Sigmoid colon (tissue), 7 donors: ENCODE data around the gene MIGA2. TPM values are rescaled to one million over a fixed set of nuclear protein-coding genes. Genes with fewer than 3 reads are reported as not detected.

Source experiments
- DNase-seq: peaks from one replicate; pipeline ENCODE4 v3.0.0-alpha.2; 2019
- H3K27ac ChIP-seq, 4 donors: fragments of 200-600 bp; sonication (generic); one replicate each; pipeline ENCODE4 v1.5.1; 2016 to 2019; ENCODE audit warnings: mild to moderate bottlenecking in 1 of 4
- H3K27me3 ChIP-seq, 3 donors: fragments of 200-600 bp; sonication (generic); one replicate each; pipeline ENCODE4 v1.5.1; 2019; ENCODE audit warnings: mild to moderate bottlenecking in 1 of 3
- H3K36me3 ChIP-seq, 4 donors: fragments of 200-600 bp; sonication (generic); one replicate each; pipeline ENCODE4 v1.5.1; 2016 to 2019
- H3K4me1 ChIP-seq, 4 donors: fragments of 200-600 bp; sonication (generic); one replicate each; pipeline ENCODE4 v1.5.1; 2017 to 2019
- H3K4me3 ChIP-seq, 4 donors: fragments of 200-600 bp; sonication (generic); one replicate each; pipeline ENCODE4 v1.5.1; 2017 to 2019; ENCODE audit warnings: mild to moderate bottlenecking in 2 of 4, moderate library complexity in 1 of 4
- H3K9me3 ChIP-seq, 4 donors: fragments of 200-600 bp in 3 of 4; sonication (generic) in 3 of 4; one replicate each; pipeline versions ENCODE4 v1.5.1 to v1.6.1; 2013 to 2019
- EP300 ChIP-seq, 4 donors: sonication (generic); formaldehyde crosslinking; IDR thresholded peaks; one replicate each; pipeline ENCODE4 v1.6.1; 2017; ENCODE audit warnings: antibody characterized with exemption in 4 of 4
- POLR2A ChIP-seq, 2 donors: fragments of 450-650 bp; IDR thresholded peaks; one replicate each; pipeline ENCODE4 v1.6.1; 2016; ENCODE audit warnings: antibody characterized with exemption in 2 of 2, mild to moderate bottlenecking in 2 of 2, moderate library complexity in 2 of 2
- POLR2AphosphoS5 ChIP-seq, 4 donors: sonication (generic); formaldehyde crosslinking; IDR thresholded peaks; one replicate each; pipeline ENCODE4 v1.6.1; 2017; ENCODE audit warnings: antibody characterized with exemption in 4 of 4
- WGBS, 2 donors: extraction: QIAGEN DNeasy Blood & Tissue Kit; methylation state at CpG; one replicate each; pipeline ENCODE4 v1.1.7; 2013; 5-methylcytosine and 5-hydroxymethylcytosine counted together
- intact Hi-C: fragments of 100-400 bp; cut with DNase I; formaldehyde crosslinking; loops from one replicate; pipeline ENCODE4 v1.15.1; 2023
- polyA plus RNA-seq, 3 donors: library from polyadenylated mRNA; stranded (reverse); fragments of 200-250 nt; gene quantifications; one replicate each; pipeline ENCODE4 v1.2.3, GENCODE V29; 2013
- total RNA-seq, 4 donors: library from RNA; depleted of rRNA; stranded (reverse); fragments of >200 nt; gene quantifications; one replicate each; pipeline ENCODE4 v1.1.0, GENCODE V29; 2016
- TF ChIP-seq, protein P1 (sequence below), 4 experiments: fragments of 450-650 bp in 3 of 4; fragments of 200-600 bp in 1 of 4; IDR thresholded peaks; one replicate each; pipeline ENCODE4 v1.5.1; 2016 to 2019; ENCODE audit warnings: antibody characterized with exemption in 4 of 4, mild to moderate bottlenecking in 3 of 4, moderate library complexity in 2 of 4
- donor health status: healthy with polysubstance abuse.
- donor health status: Bipolar disorder and iron deficiency.
- donor health status: healthy.

Gene MIGA2
- total RNA-seq (10 to 100 TPM; 18.1 to 30.5 (median 25.1) TPM), polyA plus RNA-seq (10 to 100 TPM in 1 of 3 donors, 1 to 10 TPM in 2; 8.4 to 44.3 (median 9.9) TPM)

DNA sequence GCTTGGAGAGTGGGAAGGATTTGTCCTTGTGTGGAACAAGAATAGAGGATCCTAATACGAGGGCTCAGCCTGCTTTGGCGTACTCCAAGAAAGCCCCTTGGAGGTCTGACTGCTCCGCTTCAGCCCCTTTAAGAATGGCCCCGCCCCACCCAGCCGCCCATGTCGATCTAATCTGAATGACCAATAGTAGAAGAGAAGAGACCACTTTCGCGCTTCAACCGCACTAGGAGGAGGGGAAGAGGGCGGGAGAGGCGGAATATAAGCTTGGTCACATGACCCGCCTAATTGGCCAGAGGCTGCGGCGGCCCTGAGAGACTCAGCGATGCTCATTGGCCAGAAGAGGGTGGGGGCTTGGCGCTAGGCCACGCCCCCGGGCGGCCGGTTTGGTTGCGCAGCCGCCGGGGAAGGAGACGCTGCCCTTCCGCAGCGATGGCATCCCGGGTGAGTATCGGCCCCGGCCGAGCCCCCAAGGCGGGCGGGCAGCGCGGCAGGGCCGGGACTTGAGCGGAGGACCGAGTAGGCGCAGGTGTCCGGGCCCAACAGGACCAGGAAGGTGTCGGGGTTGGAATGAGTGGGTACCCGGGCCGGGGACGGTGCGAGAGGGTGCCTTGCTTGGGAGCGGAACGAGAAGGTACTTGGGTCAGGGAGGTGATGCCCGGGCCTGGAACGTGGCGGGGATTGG is at the start of gene MIGA2:
MIGA2 (plus strand) TSS at position 386 of the 682 bp plus-strand sequence. CDS start 3,969 bp downstream, outside the sequence.
- H3K27ac ChIP-seq, result peak within 1 kb of the TSS; percentile 84 to 88 (median 86)
- peaks cover 0 to 11% (median 3%) of the 10 kb centered on the region in 4 donors for H3K36me3 ChIP-seq
- DNase-seq, result peak; percentile 99
- H3K27me3 ChIP-seq, result no peaks in the 10 kb centered on the region
- peaks cover 0 to 25% (median 23%) of the 10 kb centered on the region in 4 donors for H3K4me1 ChIP-seq
- WGBS, 2 donors, result 0% methylated on average over 49 of the region's 49 CpGs
- intact Hi-C loops, result loop anchor here (5.0 kb wide), 1 partner anchor 46 kb away; the partner anchor contains the start of gene DOLPP1
- no peaks in the 10 kb centered on the region for H3K9me3 ChIP-seq
- TF ChIP-seq POLR2AphosphoS5 (IDR thresholded peaks at IDR 0.05) (peak; percentile 89 to 97 (median 96)), EP300 (IDR thresholded peaks at IDR 0.05) (no peak), POLR2A (IDR thresholded peaks at IDR 0.05) (peak; percentile 91 to 94)
- peak within 1 kb of the TSS; percentile 74 to 96 (median 84) for H3K4me3 ChIP-seq

DNA sequence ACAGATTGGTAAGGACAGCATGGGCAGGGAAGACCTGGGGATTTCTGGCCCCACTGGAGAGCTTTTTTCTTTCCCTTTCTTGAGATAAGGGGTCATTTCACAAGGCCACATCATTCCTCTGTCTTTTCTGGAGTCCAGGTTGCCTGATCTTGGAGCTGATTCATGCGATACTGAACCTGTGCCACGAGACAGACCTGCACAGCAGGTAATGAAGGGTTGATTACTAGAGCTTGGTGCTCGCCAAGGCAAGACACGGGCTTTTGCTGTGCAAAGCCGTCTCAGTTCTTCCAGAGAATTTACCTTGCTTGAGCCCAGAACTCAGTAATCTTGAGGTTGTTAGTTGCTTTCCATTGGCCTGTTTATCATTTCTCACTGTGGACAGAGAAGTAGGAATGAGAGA is 49.8 kb upstream of the MIGA2 start:
- no peaks in the 10 kb centered on the region for H3K9me3 ChIP-seq
- WGBS, 2 donors, result 96 to 97% methylated on average over 5 of the region's 5 CpGs
- TF ChIP-seq POLR2A (IDR thresholded peaks at IDR 0.05) (no peak), POLR2AphosphoS5 (IDR thresholded peaks at IDR 0.05) (no peak), EP300 (IDR thresholded peaks at IDR 0.05) (no peak)
- TF ChIP-seq, protein P1, sequence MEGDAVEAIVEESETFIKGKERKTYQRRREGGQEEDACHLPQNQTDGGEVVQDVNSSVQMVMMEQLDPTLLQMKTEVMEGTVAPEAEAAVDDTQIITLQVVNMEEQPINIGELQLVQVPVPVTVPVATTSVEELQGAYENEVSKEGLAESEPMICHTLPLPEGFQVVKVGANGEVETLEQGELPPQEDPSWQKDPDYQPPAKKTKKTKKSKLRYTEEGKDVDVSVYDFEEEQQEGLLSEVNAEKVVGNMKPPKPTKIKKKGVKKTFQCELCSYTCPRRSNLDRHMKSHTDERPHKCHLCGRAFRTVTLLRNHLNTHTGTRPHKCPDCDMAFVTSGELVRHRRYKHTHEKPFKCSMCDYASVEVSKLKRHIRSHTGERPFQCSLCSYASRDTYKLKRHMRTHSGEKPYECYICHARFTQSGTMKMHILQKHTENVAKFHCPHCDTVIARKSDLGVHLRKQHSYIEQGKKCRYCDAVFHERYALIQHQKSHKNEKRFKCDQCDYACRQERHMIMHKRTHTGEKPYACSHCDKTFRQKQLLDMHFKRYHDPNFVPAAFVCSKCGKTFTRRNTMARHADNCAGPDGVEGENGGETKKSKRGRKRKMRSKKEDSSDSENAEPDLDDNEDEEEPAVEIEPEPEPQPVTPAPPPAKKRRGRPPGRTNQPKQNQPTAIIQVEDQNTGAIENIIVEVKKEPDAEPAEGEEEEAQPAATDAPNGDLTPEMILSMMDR (IDR thresholded peaks at IDR 0.05), result no peak
- H3K27ac ChIP-seq, result peak overlapping the region in 1 of 4 donors; percentile 65
- H3K36me3 ChIP-seq, result peaks cover 8 to 100% (median 53%) of the 10 kb centered on the region in 4 donors
- DNase-seq, result no peak
- peaks cover 0 to 11% (median 8%) of the 10 kb centered on the region in 4 donors for H3K4me1 ChIP-seq
- H3K27me3 ChIP-seq, result no peaks in the 10 kb centered on the region
- no peak overlapping the region for H3K4me3 ChIP-seq
- intact Hi-C loops, result no loop called here

DNA sequence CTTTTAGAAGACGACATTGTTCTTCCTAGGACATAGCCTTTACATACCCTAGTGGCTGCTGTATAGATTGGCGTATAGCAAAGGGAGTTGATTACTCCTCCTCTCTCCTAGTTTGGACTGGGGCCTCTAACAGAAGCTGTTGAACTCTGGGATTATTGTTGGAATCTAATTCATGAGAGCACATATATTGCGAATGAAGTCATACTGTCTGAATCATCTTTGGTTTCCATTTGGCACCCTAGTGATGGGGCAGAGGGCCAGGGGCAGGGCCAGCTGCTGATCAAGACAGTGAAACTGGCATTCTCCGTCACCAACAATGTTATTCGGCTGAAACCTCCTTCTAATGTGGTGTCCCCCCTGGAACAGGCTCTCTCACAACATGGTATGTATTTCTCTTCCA is 48.6 kb upstream of the MIGA2 start:
- no peaks in the 10 kb centered on the region for H3K9me3 ChIP-seq
- peaks cover 0 to 11% (median 8%) of the 10 kb centered on the region in 4 donors for H3K4me1 ChIP-seq
- H3K36me3 ChIP-seq, result peaks cover 0 to 100% (median 45%) of the 10 kb centered on the region in 4 donors
- no peaks in the 10 kb centered on the region for H3K27me3 ChIP-seq
- intact Hi-C loops, result no loop called here
- H3K4me3 ChIP-seq, result peak overlapping the region in 1 of 4 donors; percentile 14
- no peak for DNase-seq
- WGBS, 2 donors, result 91 to 95% methylated on average over 5 of the region's 5 CpGs
- no peak for TF ChIP-seq EP300 (IDR thresholded peaks at IDR 0.05)
- peak in 3 of 4 donors; percentile 43 to 56 (median 56) for TF ChIP-seq POLR2AphosphoS5 (IDR thresholded peaks at IDR 0.05)
- H3K27ac ChIP-seq, result peak overlapping the region in 3 of 4 donors; percentile 37 to 65 (median 50)

DNA sequence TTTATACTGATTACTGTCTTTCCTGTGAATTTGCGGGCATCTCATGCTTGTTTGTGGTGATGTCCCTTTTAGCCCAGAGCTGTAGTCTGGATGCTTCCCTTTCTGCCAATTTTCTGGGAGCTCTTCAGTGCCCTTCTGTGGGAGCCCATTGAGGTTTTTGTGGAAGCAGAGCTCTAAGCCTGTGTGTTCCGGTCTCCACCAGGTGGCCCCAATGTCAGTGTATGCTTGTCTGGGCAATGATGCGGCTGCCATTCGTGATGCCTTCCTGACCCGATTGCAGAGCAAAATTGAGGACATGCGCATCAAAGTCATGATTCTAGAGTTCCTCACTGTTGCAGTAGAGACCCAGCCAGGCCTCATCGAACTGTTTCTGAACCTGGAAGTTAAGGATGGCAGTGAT is 43.4 kb upstream of the MIGA2 start:
- Histone ChIP-seq H3K4me1 (peaks cover 0 to 2% (median under 1%) of the 10 kb centered on the region in 4 donors), H3K27me3 (no peaks in the 10 kb centered on the region), H3K27ac (no peak overlapping the region), H3K9me3 (no peaks in the 10 kb centered on the region), H3K36me3 (peaks cover 25 to 100% (median 59%) of the 10 kb centered on the region in 4 donors), H3K4me3 (no peak overlapping the region)
- intact Hi-C loops, result no loop called here
- TF ChIP-seq EP300 (IDR thresholded peaks at IDR 0.05) (no peak), POLR2AphosphoS5 (IDR thresholded peaks at IDR 0.05) (no peak), POLR2A (IDR thresholded peaks at IDR 0.05) (no peak)
- TF ChIP-seq, protein P1 (IDR thresholded peaks at IDR 0.05), result no peak
- 85% methylated on average over 7 of the region's 7 CpGs for WGBS, 2 donors
- DNase-seq, result no peak

DNA sequence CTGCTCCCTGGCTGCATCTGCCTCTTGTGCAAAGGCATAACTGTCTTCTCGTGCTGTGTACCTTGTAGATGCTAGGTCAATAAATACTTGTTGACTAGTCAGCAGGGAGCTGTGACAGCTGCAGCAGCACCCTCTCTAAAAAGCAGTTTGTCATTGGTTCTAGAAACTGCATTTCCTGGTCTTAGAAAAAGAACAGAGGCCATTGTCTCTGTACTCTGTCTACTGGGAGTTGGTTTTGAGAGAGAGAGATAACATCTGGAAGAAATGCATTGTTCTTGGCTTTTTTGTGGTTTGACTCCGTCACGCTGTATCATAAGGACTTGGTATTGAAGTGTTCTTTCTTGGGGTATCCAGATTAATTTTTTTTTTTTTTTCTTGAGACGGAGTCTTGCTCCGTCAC is 40.6 kb upstream of the MIGA2 start:
- no peaks in the 10 kb centered on the region for H3K9me3 ChIP-seq
- peaks cover 38 to 100% (median 70%) of the 10 kb centered on the region in 4 donors for H3K36me3 ChIP-seq
- H3K4me3 ChIP-seq, result no peak overlapping the region
- H3K27ac ChIP-seq, result no peak overlapping the region
- peak; percentile 22 for DNase-seq
- no peaks in the 10 kb centered on the region for H3K4me1 ChIP-seq
- H3K27me3 ChIP-seq, result no peaks in the 10 kb centered on the region
- TF ChIP-seq EP300 (IDR thresholded peaks at IDR 0.05), result no peak
- no peak for TF ChIP-seq POLR2AphosphoS5 (IDR thresholded peaks at IDR 0.05)
- TF ChIP-seq, protein P1 (IDR thresholded peaks at IDR 0.05), result no peak
- no peak for TF ChIP-seq POLR2A (IDR thresholded peaks at IDR 0.05)
- intact Hi-C loops, result no loop called here
- WGBS, 2 donors, result 87 to 89% methylated on average over 5 of the region's 5 CpGs
